ENCODE results near the gene WIZ. TPM values are rescaled to one million over a fixed set of nuclear protein-coding genes. Genes with fewer than 3 reads are reported as not detected.

WIZ gene
- total and polyA plus RNA-seq, 2 donors (not counting 1 experiment from before 2014, with no cell fraction given), result 15.0 to 24.8 TPM

GRCh38 chr19:15443325-15443724, 6.4 kb downstream of the WIZ start:
- H3K27me3 Mint-ChIP-seq, result no peaks in the 10 kb centered on the region
- DNase-seq (no peak), ATAC-seq (ENCODE audit: low read depth) (no peak)
- no peaks in the 10 kb centered on the region for H3K4me1 Mint-ChIP-seq
- H3K4me3 Mint-ChIP-seq, result no peak overlapping the region
- no peak overlapping the region for H2AFZ ChIP-seq (ENCODE audit: insufficient read depth, low read depth, low read length, poor library complexity, severe bottlenecking)
- no peaks in the 10 kb centered on the region for H3K36me3 ChIP-seq (replicated peaks in 1 of 2; ENCODE audit: control extremely low read depth in 1 of 2, control insufficient read depth in 1 of 2, extremely low read depth in 1 of 2, insufficient read depth in 2 of 2, low read length in 1 of 2)
- H3K4me3 ChIP-seq (ENCODE audit: control extremely low read depth in 1 of 5, extremely low read depth in 1 of 5, insufficient read depth in 1 of 5, low read depth in 2 of 5, low read length in 4 of 5), result no peak overlapping the region
- intact Hi-C loops (cut with micrococcal nuclease), result no loop called here
- ChIA-PET CTCF (no interaction called here), POLR2A (no interaction called here)
- H3K27me3 ChIP-seq (replicated peaks in 1 of 4; ENCODE audit: control extremely low read depth in 1 of 4, control insufficient read depth in 3 of 4, insufficient read depth in 4 of 4, low read length in 3 of 4), result no peaks in the 10 kb centered on the region
- no peaks in the 10 kb centered on the region for H3K9me3 Mint-ChIP-seq (ENCODE audit: insufficient read depth)
- no peaks in the 10 kb centered on the region for H3K9me3 ChIP-seq (ENCODE audit: control extremely low read depth in 1 of 3, control insufficient read depth in 2 of 3, insufficient read depth in 1 of 3, low read length in 2 of 3)
- TF ChIP-seq, protein P1, sequence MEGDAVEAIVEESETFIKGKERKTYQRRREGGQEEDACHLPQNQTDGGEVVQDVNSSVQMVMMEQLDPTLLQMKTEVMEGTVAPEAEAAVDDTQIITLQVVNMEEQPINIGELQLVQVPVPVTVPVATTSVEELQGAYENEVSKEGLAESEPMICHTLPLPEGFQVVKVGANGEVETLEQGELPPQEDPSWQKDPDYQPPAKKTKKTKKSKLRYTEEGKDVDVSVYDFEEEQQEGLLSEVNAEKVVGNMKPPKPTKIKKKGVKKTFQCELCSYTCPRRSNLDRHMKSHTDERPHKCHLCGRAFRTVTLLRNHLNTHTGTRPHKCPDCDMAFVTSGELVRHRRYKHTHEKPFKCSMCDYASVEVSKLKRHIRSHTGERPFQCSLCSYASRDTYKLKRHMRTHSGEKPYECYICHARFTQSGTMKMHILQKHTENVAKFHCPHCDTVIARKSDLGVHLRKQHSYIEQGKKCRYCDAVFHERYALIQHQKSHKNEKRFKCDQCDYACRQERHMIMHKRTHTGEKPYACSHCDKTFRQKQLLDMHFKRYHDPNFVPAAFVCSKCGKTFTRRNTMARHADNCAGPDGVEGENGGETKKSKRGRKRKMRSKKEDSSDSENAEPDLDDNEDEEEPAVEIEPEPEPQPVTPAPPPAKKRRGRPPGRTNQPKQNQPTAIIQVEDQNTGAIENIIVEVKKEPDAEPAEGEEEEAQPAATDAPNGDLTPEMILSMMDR (IDR thresholded peaks at IDR 0.05), result no peak
- no peak for TF ChIP-seq EZH2 (IDR thresholded peaks at IDR 0.05; ENCODE audit: borderline replicate concordance, insufficient read depth, low read depth, low read length, poor library complexity, severe bottlenecking)
- 88% methylated on average over 3 of the region's 3 CpGs for WGBS (ENCODE audit: insufficient coverage)
- H3K4me1 ChIP-seq (ENCODE audit: control insufficient read depth in 2 of 2, insufficient read depth in 2 of 2, low read length in 2 of 2), result peaks cover 0 to 2% of the 10 kb centered on the region in 2 donors
- H3K27ac ChIP-seq (ENCODE audit: low read length in 2 of 2), result no peak overlapping the region
- no peaks in the 10 kb centered on the region for H3K79me2 ChIP-seq (ENCODE audit: control insufficient read depth, insufficient read depth, low read length)
- no peak overlapping the region for H3K9ac ChIP-seq (ENCODE audit: low read length)
- H3K4me2 ChIP-seq (replicated peaks; ENCODE audit: low read depth, low read length, poor library complexity, severe bottlenecking), result no peak overlapping the region
- H4K20me1 ChIP-seq (ENCODE audit: control insufficient read depth, insufficient read depth, low read length, poor library complexity, severe bottlenecking), result no peaks in the 10 kb centered on the region
- H3K27ac Mint-ChIP-seq, result no peak overlapping the region

GRCh38 chr19:15442142-15442920, 7.4 kb downstream of the WIZ start:
- Histone ChIP-seq H2AFZ (ENCODE audit: insufficient read depth, low read depth, low read length, poor library complexity, severe bottlenecking) (no peak overlapping the region), H3K27ac (ENCODE audit: low read length in 2 of 2) (no peak overlapping the region), H4K20me1 (ENCODE audit: control insufficient read depth, insufficient read depth, low read length, poor library complexity, severe bottlenecking) (no peaks in the 10 kb centered on the region), H3K27me3 (replicated peaks in 1 of 4; ENCODE audit: control extremely low read depth in 1 of 4, control insufficient read depth in 3 of 4, insufficient read depth in 4 of 4, low read length in 3 of 4) (no peaks in the 10 kb centered on the region), H3K4me3 (ENCODE audit: control extremely low read depth in 1 of 5, extremely low read depth in 1 of 5, insufficient read depth in 1 of 5, low read depth in 2 of 5, low read length in 4 of 5) (no peak overlapping the region), H3K9me3 (ENCODE audit: control extremely low read depth in 1 of 3, control insufficient read depth in 2 of 3, insufficient read depth in 1 of 3, low read length in 2 of 3) (no peaks in the 10 kb centered on the region), H3K4me2 (replicated peaks; ENCODE audit: low read depth, low read length, poor library complexity, severe bottlenecking) (no peak overlapping the region), H3K79me2 (ENCODE audit: control insufficient read depth, insufficient read depth, low read length) (no peaks in the 10 kb centered on the region), H3K36me3 (replicated peaks in 1 of 2; ENCODE audit: control extremely low read depth in 1 of 2, control insufficient read depth in 1 of 2, extremely low read depth in 1 of 2, insufficient read depth in 2 of 2, low read length in 1 of 2) (no peaks in the 10 kb centered on the region), H3K4me1 (ENCODE audit: control insufficient read depth in 2 of 2, insufficient read depth in 2 of 2, low read length in 2 of 2) (no peaks in the 10 kb centered on the region), H3K9ac (ENCODE audit: low read length) (no peak overlapping the region)
- Mint-ChIP-seq H3K27me3 (no peaks in the 10 kb centered on the region), H3K4me3 (no peak overlapping the region), H3K4me1 (no peaks in the 10 kb centered on the region), H3K27ac (no peak overlapping the region), H3K9me3 (ENCODE audit: insufficient read depth) (no peaks in the 10 kb centered on the region)
- ChIA-PET POLR2A (no interaction called here), CTCF (no interaction called here)
- DNase-seq (no peak), ATAC-seq (ENCODE audit: low read depth) (no peak)
- TF ChIP-seq, protein P1 (IDR thresholded peaks at IDR 0.05), result no peak
- no peak for TF ChIP-seq EZH2 (IDR thresholded peaks at IDR 0.05; ENCODE audit: borderline replicate concordance, insufficient read depth, low read depth, low read length, poor library complexity, severe bottlenecking)
- 88% methylated on average over 11 of the region's 13 CpGs for WGBS (ENCODE audit: insufficient coverage)
- intact Hi-C loops (cut with micrococcal nuclease), result no loop called here

Measured in B cell (primary cell).